ENCODE measurements around the gene PRSS21.

Gene PRSS21, protein sequence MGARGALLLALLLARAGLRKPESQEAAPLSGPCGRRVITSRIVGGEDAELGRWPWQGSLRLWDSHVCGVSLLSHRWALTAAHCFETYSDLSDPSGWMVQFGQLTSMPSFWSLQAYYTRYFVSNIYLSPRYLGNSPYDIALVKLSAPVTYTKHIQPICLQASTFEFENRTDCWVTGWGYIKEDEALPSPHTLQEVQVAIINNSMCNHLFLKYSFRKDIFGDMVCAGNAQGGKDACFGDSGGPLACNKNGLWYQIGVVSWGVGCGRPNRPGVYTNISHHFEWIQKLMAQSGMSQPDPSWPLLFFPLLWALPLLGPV

DNA sequence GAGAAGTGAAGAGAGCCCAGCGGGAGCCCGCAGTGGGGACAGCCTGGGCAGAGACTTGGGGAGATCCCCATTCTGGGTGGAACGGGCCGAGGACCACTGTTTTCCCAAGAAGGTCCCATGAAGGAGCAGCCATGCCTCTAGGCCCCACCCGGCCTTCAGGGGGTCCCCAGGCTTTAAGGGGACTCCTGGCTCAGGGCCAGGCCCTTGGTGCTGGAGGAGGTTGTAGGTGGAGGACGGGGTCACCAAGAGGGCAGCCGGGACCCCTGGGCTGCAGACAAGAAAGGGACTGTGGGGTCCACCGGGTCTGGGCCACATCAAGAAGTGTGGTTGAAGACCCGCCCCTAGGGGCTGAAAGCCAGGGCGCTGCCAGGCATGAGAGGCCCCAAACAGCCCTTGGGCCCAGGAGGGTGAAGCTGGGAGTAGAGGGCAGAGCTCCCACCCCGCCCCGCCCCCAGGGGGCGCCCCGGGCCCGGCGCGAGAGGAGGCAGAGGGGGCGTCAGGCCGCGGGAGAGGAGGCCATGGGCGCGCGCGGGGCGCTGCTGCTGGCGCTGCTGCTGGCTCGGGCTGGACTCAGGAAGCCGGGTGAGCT, at the start of gene PRSS21:
TSS of gene PRSS21 (plus strand) at position 487 of the 589 bp plus-strand sequence. CDS start at position 519, 32 bp downstream.
- Mint-ChIP-seq H3K4me3 (peak within 1 kb of the TSS; percentile 40), H3K36me3 (no peaks in the 10 kb centered on the region), H3K9me3 (no peaks in the 10 kb centered on the region), H3K4me1 (no peaks in the 10 kb centered on the region), H3K27ac (peak within 1 kb of the TSS; percentile 26)
- peak in 1 of 2 donors; percentile 70 for DNase-seq (ENCODE audit: low spot score in 2 of 2)
- ATAC-seq, result peak; percentile 58

DNA sequence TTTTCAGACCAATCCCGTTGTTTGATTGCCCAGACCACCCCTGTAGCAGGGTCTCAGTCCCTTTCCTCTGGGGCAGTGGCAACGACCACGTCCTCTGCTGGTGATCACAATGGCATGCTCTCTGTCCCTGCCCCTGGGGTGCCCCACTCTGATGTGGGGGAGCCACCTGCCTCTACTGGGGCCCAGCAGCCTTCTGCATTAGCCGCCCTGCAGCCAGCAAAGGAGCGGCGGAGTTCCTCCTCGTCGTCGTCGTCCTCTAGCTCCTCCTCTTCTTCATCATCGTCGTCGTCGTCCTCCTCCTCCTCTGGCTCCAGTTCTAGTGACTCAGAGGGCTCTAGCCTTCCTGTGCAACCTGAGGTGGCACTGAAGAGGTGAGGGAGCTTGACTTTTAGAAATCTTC, 49.1 kb upstream of the PRSS21 start:
- DNase-seq (ENCODE audit: low spot score in 2 of 2), result no peak
- Mint-ChIP-seq H3K4me1 (peaks cover 57% of the 10 kb centered on the region), H3K9me3 (no peaks in the 10 kb centered on the region), H3K27ac (peak overlapping the region; percentile 85), H3K4me3 (no peak overlapping the region), H3K36me3 (peaks cover 100% of the 10 kb centered on the region)
- no peak for ATAC-seq

DNA sequence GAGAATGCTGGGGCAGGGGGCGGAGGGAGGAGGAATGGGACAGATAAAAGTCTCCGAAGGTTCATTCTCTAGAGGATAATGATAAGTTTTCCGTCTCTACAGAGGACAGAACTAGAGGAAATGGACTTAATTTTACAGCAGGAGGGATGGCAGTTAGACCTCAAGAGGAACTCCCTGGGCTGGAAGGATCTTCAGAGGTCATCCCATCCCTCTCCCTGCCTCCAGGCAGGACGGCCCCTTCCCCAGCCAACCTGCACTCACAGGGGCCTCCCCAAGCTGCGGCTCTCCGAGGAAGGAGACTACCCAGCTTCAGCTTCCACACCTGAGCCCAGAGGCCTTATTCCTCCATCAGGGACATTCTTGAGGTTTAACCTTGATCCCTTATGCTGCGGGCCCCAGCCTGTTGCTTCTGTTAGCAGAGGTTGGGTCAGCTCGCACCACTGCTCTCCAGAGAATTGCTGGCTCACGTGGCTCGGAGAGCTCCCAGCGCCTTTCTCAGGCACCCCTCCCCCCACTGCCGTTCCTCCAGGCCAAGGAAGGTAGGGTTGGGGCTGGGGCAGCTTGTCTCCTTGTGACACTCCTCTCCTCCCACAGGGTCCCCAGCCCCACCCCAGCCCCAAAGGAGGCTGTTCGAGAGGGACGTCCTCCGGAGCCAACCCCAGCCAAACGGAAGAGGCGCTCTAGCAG, 48.5 kb upstream of the PRSS21 start:
- Mint-ChIP-seq H3K36me3 (peaks cover 100% of the 10 kb centered on the region), H3K27ac (peak overlapping the region; percentile 92), H3K4me1 (peaks cover 54% of the 10 kb centered on the region), H3K9me3 (no peaks in the 10 kb centered on the region), H3K4me3 (no peak overlapping the region)
- DNase-seq (ENCODE audit: low spot score in 2 of 2) (no peak), ATAC-seq (no peak)

DNA sequence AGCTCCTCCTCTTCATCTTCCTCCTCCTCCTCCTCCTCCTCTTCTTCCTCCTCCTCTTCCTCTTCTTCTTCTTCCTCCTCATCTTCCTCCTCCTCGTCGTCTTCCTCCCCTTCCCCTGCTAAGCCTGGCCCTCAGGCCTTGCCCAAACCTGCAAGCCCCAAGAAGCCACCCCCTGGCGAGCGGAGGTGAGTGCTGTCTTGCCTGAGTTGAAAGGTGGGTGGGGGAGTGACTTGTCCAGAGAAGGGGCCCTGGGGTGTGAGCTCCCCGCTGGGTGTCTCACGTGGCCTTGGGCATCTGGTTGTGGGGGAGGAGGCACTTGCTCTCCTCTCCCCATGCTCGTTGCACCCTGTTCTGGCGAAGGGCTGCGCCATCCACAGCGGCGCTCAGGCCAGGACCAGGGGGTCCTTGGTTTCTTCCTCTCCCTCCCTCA, 47.9 kb upstream of the PRSS21 start:
- H3K9me3 Mint-ChIP-seq, result no peaks in the 10 kb centered on the region
- H3K4me3 Mint-ChIP-seq, result no peak overlapping the region
- peaks cover 100% of the 10 kb centered on the region for H3K36me3 Mint-ChIP-seq
- ATAC-seq, result no peak
- H3K4me1 Mint-ChIP-seq, result peaks cover 49% of the 10 kb centered on the region
- H3K27ac Mint-ChIP-seq, result peak overlapping the region; percentile 92
- no peak for DNase-seq (ENCODE audit: low spot score in 2 of 2)

DNA sequence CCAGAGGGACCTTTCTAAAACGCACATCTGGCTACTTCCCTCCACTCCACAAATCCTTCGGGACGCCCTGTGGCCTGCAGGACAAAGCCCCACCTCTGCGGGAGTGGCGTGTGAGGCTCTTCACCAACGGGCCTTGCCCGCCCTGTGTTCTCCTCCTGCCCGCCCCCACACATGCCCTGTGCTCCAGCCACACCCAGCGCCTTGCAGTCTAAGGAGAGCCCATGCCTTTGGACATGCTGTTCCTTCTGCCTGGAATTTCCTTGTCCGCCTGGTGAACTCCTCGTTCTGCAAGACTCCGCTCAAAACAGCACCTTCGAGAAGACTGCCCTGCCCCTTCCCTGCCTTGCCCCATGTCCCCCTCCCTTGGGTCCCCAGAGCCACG, 47.4 kb upstream of the PRSS21 start:
- ATAC-seq, result no peak
- no peak for DNase-seq (ENCODE audit: low spot score in 2 of 2)
- peak overlapping the region; percentile 92 for H3K27ac Mint-ChIP-seq

DNA sequence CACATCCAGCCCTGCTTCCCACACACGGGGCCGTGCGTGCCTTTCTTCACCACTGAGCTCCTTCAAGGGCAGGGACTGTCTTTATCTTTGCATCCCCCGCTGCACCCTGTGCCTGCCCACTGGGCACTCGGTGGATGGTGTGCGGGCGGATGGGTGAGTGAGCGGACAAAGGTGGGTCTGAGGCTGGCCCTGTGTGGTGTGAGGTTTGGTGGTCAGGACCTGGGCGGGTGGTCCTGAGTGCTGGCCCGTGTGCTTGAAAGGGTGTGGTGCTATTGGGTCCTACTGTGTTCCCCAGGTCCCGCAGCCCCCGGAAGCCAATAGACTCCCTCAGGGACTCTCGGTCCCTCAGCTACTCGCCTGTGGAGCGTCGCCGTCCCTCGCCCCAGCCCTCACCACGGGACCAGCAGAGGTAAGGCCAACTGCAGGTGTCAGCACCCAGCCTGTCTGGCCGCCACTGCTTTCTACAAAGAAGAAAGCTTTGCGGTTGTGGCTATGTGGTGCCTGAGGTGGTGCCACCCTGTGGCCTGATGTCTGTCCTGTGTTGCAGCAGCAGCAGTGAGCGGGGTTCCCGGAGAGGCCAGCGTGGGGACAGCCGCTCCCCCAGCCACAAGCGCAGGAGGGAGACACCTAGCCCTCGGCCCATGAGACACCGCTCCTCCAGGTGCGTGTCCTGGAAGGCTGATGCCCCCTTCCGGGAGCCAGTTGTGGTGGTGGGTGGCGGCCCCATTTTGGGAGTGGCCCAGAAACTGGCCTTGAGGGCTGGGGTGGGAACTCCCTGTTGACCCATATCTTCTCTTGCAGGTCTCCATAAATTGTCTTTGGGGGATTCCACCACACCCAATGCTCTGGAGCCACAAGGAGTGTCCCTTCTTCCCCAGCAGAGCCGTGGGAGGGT, 46.7 kb upstream of the PRSS21 start:
- H3K4me1 Mint-ChIP-seq, result peaks cover 52% of the 10 kb centered on the region
- H3K9me3 Mint-ChIP-seq, result no peaks in the 10 kb centered on the region
- peaks cover 96% of the 10 kb centered on the region for H3K36me3 Mint-ChIP-seq
- no peak overlapping the region for H3K4me3 Mint-ChIP-seq
- peak overlapping the region; percentile 92 for H3K27ac Mint-ChIP-seq
- peak; percentile 27 for ATAC-seq
- no peak for DNase-seq (ENCODE audit: low spot score in 2 of 2)

More for the DNA sequence above, 47.4 kb upstream of the PRSS21 start:
- Mint-ChIP-seq H3K9me3 (no peaks in the 10 kb centered on the region), H3K4me3 (no peak overlapping the region), H3K4me1 (peaks cover 49% of the 10 kb centered on the region), H3K36me3 (peaks cover 97% of the 10 kb centered on the region)

DNA sequence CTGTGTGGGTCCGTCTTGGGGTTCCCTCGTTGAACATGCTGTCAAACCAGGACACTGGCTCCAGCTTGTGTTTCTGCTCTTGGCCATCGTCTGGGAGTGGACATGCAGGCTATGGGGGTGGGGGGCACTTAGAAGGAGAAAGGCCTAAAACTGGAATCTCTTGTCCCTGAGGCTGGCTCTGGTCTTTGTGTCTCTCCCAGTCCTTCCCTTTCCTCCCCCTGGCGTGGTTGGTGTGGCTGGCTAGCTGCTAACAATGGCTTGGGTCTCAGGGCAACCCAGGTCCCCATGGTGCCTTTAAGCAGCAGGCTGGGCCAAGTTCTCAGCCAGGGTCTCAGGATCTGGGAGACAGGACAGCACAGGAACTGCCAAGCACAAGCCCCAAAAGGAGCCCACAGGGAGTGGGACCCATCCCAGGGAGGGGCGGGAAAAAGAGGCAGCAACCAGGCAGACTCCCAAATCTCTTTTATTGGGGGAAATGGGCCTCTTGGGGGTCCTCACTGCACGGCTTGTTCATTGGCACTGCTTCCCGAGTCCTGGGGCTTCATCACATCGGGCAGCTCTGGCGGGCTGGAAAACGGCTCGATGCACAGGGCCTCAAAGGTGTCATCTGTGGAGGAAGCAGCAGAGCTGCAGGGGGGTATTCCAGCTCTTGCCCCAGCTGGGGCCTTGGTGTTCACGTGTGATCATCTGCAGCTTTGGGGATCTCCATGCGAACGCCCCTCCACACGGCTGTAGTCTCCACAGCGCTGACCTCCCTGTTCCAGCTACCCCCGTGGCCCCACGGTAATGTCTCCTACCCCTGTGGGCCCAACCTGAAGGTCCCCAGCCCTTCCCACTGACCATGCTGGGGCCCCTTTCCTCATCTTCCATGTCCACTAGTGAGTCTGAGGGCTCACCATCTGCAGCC, 45.3 kb upstream of the PRSS21 start:
- no peak for DNase-seq (ENCODE audit: low spot score in 2 of 2)
- H3K4me1 Mint-ChIP-seq, result peaks cover 55% of the 10 kb centered on the region
- peak overlapping the region; percentile 58 for H3K27ac Mint-ChIP-seq
- H3K9me3 Mint-ChIP-seq, result no peaks in the 10 kb centered on the region
- H3K36me3 Mint-ChIP-seq, result peaks cover 94% of the 10 kb centered on the region
- no peak overlapping the region for H3K4me3 Mint-ChIP-seq
- no peak for ATAC-seq

DNA sequence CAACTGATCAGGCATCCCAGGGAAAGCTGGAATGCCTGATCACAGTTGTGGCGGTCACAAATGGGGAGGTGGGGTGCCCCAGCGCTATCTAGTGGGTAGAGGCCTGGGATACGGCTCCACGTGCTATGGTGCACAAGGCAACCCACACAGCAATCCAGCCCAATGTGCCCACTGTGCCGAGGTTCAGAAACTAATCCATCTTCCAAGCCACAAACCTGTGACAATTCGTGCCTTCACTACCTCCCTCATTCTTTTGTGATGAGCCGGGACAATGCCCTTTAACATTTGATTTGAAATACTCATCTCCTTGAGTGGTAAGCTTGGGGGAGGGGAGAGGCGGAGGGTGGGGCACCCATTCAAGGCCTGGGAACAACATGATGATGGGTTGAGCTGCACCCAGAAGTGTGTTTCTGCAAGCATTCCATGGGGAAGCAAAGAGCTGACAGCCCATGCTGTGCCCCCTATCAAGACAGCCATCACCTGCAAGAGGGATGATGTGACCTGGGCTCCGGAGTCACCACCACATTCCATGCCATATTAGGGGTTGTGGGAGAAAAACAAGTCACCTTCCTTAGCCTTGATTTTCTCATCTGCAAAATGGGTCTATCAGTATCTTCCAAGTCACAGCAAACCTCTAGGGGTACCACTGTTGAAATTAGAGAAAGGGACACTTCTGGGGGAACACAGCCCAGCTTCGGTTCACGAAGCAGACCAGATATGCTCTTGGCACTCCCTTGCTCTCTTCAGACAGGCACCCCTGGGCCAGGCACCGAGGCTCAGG, 43.7 kb upstream of the PRSS21 start:
- ATAC-seq, result no peak
- Mint-ChIP-seq H3K9me3 (no peaks in the 10 kb centered on the region), H3K27ac (peak overlapping the region; percentile 58), H3K4me3 (no peak overlapping the region), H3K4me1 (peaks cover 50% of the 10 kb centered on the region), H3K36me3 (peaks cover 86% of the 10 kb centered on the region)
- DNase-seq (ENCODE audit: low spot score in 2 of 2), result no peak

DNA sequence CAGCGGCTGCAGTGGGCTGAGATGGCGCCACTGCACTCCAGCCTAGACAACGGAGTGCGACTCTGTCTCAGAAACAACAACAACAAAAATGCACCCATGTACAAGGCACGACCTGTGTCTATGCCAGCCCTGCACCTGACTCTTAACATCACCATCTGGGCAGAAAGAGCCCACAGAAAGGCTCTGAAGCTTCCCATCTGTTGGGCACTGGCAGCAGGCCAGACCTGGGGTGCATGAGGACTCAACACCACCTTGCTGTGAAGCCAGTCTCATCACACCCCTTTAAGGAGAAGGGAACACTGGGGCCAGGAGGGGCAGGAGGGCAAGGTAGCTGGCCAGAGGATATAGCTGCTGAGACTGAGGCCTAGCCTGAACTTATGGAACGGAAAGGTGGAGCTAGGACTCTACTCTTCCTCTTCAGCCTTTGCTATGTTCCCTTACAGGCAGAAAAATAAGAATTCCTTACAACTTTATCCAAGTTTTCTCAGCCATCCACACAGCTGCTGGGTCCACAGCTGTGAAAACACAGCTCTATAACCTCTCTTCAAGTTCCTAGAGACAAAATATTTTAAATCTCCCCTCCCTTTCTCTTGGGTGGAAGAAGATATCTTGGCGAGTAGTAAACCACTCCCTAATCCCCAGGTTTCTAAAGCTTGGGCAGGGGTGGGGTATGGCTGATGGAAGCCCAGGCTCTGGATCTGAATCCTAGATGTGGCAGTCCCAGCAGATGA, 42.7 kb upstream of the PRSS21 start:
- ATAC-seq (no peak), DNase-seq (ENCODE audit: low spot score in 2 of 2) (no peak)
- no peak overlapping the region for H3K27ac Mint-ChIP-seq
- peaks cover 76% of the 10 kb centered on the region for H3K36me3 Mint-ChIP-seq
- H3K9me3 Mint-ChIP-seq, result no peaks in the 10 kb centered on the region
- H3K4me3 Mint-ChIP-seq, result no peak overlapping the region
- peaks cover 48% of the 10 kb centered on the region for H3K4me1 Mint-ChIP-seq

DNA sequence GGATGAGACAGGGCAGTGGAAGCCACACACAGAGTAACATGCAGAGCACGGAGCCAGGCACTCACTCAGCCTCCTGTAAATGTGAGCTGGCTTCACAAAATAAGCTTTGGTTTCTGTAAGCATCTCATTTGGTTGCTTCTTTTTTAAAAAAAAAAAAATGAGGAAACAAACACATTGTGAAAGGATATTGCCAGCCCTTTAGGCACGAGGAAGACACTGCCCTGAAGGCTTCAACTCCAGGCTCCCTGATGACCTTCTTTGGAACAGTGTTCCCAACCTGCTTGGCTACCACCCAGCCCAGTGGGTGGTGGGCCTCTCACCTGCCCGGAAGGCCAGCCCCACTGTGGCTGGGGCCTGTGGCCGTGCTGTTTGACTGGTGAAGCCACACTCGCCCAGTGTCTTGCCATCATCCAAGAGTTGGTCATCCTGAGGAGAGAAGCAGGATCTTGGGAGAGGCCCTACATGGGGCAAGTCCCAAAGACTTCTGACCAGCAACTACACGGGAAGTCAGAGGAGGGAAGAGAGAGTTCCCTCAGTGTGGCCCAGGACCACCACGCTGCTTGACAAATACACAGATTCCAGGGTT, 41.8 kb upstream of the PRSS21 start:
- Mint-ChIP-seq H3K27ac (no peak overlapping the region), H3K9me3 (no peaks in the 10 kb centered on the region), H3K4me1 (peaks cover 40% of the 10 kb centered on the region), H3K4me3 (peak overlapping the region; percentile 90), H3K36me3 (peaks cover 67% of the 10 kb centered on the region)
- ATAC-seq (no peak), DNase-seq (ENCODE audit: low spot score in 2 of 2) (no peak)

DNA sequence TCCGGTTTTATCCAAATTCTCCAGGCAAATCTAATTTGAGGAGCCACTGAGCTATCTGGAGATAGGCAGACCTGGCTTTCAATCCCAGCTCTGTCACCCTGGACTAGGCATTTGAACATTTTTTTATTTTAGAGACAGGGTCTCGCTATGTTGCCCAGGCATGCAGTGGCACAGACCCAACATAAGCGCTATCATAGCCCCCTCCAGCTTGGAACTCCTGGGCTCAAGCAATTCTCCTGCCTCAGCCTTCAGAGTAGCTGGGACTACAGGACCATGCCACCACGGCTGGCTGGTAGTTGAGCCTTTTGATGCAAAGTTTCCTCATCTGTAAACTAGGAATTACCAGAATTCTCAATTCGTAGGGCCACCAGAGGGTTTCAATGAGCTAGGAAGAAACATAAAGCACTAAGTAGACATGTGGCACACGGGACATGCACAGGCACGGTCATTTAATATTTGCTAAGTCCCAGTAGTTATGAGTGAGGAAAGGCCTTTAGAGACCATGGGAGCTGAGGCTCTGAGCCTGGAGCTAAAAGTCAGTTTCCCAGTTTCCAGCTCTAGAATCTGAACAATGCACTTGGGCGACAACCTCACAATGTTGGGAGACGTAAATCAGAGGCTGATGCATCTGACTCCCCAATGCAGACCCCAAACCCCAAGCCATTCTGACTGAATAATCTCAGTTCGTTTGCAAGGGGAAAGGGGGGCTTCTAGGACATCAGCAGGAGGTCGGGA, 41.1 kb upstream of the PRSS21 start:
- ATAC-seq (no peak), DNase-seq (ENCODE audit: low spot score in 2 of 2) (no peak)
- Mint-ChIP-seq H3K36me3 (peaks cover 60% of the 10 kb centered on the region), H3K4me3 (peak overlapping the region; percentile 90), H3K27ac (peak overlapping the region; percentile 98), H3K9me3 (no peaks in the 10 kb centered on the region), H3K4me1 (peaks cover 48% of the 10 kb centered on the region)

DNA sequence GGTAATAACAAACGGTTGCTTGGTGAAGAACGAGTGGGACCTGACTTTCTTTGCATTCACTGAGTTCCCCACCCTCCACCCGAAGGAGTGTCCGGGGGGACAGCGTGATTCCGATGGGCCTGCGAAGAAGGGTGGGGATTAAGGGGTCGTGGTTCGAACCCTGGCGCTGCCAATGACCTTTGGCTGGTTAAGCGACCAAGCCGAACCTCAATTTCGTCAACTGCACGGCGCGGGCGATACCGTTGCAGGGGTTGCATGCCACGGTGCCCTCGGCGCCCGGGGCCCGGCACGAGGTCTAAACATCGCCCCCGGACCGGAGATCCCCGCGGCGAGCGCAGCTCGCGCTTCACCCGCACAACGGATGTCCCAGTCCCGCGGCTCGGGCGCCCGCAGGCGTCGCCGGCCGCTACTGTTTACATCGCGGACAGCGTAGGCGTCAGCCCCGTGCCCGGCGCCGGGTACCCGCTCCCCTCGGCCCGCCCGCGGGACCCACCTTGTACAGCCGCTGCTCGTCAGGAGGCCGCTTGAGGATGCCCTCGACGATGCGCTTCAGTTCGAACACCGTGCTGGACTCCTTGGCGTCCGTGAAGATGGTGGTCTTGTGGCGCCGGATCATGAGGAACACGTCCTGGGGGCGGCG, 40.4 kb upstream of the PRSS21 start:
- DNase-seq (ENCODE audit: low spot score in 2 of 2), result peak; percentile 40 to 77
- peak overlapping the region; percentile 90 for H3K4me3 Mint-ChIP-seq
- H3K27ac Mint-ChIP-seq, result peak overlapping the region; percentile 98
- peak; percentile 55 for ATAC-seq
- peaks cover 48% of the 10 kb centered on the region for H3K4me1 Mint-ChIP-seq
- no peaks in the 10 kb centered on the region for H3K9me3 Mint-ChIP-seq
- H3K36me3 Mint-ChIP-seq, result peaks cover 53% of the 10 kb centered on the region
